Naive B cell (primary cell): ENCODE results near the gene PTGER3. TPM values are rescaled to one million over a fixed set of nuclear protein-coding genes. Genes with fewer than 3 reads are reported as not detected.
"Not testable (repeated sequence)": the region's sequence is repeated elsewhere in the genome, so short reads cannot be mapped to it uniquely, and the experiment has no call there.

Experiments
- ATAC-seq, 2 donors: fragments of 150-1000 bp; cut with Tn5 transposase; 2 replicates each; pipeline ENCODE4 v1.10.0; 2021; ENCODE audit warnings: low read depth in 2 of 2, mild to moderate bottlenecking in 2 of 2, moderate library complexity in 2 of 2
- DNase-seq: peaks from one replicate; pipeline ENCODE4 v3.0.0; 2022
- H3K27ac Mint-ChIP-seq, 6 donors: one replicate each; pipeline ENCODE4 v1.8.0; 2020 to 2022; ENCODE audit warnings: mild to moderate bottlenecking in 6 of 6, mixed read lengths in 6 of 6, moderate library complexity in 5 of 6, inconsistent platforms in 2 of 6
- H3K27me3 Mint-ChIP-seq, 3 donors: one replicate each; pipeline ENCODE4 v1.8.0; 2021 to 2022; ENCODE audit warnings: mixed read lengths in 3 of 3, mild to moderate bottlenecking in 1 of 3
- H3K36me3 Mint-ChIP-seq, 2 donors: one replicate each; pipeline ENCODE4 v1.8.0; 2020 to 2022; ENCODE audit warnings: mixed read lengths in 2 of 2, inconsistent platforms in 1 of 2, mild to moderate bottlenecking in 1 of 2
- H3K4me1 Mint-ChIP-seq, 3 donors: one replicate each; pipeline ENCODE4 v1.8.0; 2020 to 2022; ENCODE audit warnings: mixed read lengths in 3 of 3, inconsistent platforms in 1 of 3, mild to moderate bottlenecking in 1 of 3, moderate library complexity in 1 of 3
- H3K4me3 Mint-ChIP-seq, 8 donors: one replicate each; pipeline ENCODE4 v1.8.0; 2020 to 2022; ENCODE audit warnings: mild to moderate bottlenecking in 8 of 8, mixed read lengths in 8 of 8, moderate library complexity in 8 of 8, inconsistent platforms in 2 of 8
- H3K9me3 Mint-ChIP-seq, 7 donors: one replicate each; pipeline ENCODE4 v1.8.0; 2020 to 2022; ENCODE audit warnings: mixed read lengths in 7 of 7, mild to moderate bottlenecking in 5 of 7, inconsistent platforms in 2 of 7, moderate library complexity in 1 of 7
- polyA plus RNA-seq, 6 donors: library from polyadenylated mRNA; unstranded; fragments of 300-500 nt; fragmentation: Illumina TruSeq; gene quantifications; one replicate each; pipeline ENCODE4 v1.2.3, GENCODE V29; 2021; ENCODE audit warnings: low read depth in 6 of 6

PTGER3 gene
- polyA plus RNA-seq, 6 donors from 2014 or later, result not detected

DNA sequence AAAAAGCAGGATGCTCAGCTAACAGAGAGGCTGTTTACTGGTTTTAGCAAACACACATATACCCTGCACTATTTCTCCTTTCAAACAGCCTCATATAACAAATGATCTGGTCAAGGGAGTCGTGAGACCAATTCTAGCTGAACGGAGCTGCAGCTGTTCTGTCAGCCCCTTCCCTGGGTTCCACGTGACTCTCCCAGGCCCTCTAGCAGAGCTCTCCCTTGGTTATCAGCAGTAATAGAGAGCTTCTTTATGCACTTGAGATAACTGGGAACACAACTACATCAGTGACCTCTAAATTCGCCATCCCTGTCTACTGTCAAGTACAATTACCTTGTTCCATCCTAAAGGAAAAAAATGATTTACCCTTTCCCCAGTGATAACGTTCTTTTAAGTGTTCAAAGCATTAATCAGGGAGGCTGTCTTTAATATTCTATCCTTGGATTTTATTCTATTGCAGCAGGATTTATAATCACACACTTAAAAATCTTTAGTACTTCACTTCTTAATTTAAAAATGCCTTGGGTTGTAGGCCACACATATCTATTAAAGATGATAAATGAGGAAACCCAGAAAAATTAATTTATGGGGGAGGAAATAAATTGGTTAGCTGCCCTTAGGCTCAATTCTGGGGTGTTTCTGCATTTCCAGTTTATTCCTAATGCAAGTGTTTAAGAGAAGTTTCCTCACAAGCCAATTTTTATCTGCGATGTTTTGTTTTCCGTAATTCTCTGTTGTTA, 28.2 kb downstream of the PTGER3 start:
- peaks cover 10 to 15% (median 13%) of the 10 kb centered on the region in 3 donors for H3K27me3 Mint-ChIP-seq
- H3K4me3 Mint-ChIP-seq, result no peak overlapping the region
- H3K36me3 Mint-ChIP-seq, result no peaks in the 10 kb centered on the region
- H3K9me3 Mint-ChIP-seq, result no peaks in the 10 kb centered on the region
- DNase-seq (no peak), ATAC-seq (no peak)
- no peaks in the 10 kb centered on the region for H3K4me1 Mint-ChIP-seq
- H3K27ac Mint-ChIP-seq, result no peak overlapping the region

- H3K4me3 Mint-ChIP-seq, result no peak overlapping the region
- no peaks in the 10 kb centered on the region for H3K4me1 Mint-ChIP-seq
- H3K27me3 Mint-ChIP-seq, result peaks cover 10 to 15% (median 13%) of the 10 kb centered on the region in 3 donors
- no peaks in the 10 kb centered on the region for H3K9me3 Mint-ChIP-seq
- no peak overlapping the region for H3K27ac Mint-ChIP-seq
- ATAC-seq, result no peak
- no peaks in the 10 kb centered on the region for H3K36me3 Mint-ChIP-seq
- DNase-seq, result no peak
Observed at GRCh38 chr1:71018791-71019190, 28.8 kb downstream of the PTGER3 start.

DNA sequence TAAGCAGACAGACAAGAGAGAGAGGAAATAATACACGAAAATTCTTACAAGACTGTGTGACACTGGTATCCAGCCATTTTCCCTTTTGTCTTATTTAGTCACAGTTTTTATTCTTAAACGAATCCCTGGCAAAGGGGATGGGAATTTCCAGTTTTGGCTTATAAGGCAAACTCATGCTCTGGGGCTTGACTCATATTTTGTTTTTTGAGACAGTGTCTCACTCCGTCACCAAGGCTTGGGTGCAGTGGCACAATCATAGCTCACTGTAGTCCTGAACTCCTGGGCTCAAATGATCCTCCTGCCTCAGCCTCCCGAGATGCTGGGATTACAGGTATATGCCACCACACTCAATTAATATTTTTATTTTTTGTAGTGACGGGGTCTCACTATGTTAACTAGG, 31.9 kb downstream of the PTGER3 start:
- DNase-seq, result no peak
- H3K4me3 Mint-ChIP-seq, result no peak overlapping the region
- H3K36me3 Mint-ChIP-seq, result no peaks in the 10 kb centered on the region
- peaks cover 10 to 15% (median 13%) of the 10 kb centered on the region in 3 donors for H3K27me3 Mint-ChIP-seq
- no peaks in the 10 kb centered on the region for H3K4me1 Mint-ChIP-seq
- H3K9me3 Mint-ChIP-seq, result no peaks in the 10 kb centered on the region
- ATAC-seq, result no peak
- H3K27ac Mint-ChIP-seq, result no peak overlapping the region

DNA sequence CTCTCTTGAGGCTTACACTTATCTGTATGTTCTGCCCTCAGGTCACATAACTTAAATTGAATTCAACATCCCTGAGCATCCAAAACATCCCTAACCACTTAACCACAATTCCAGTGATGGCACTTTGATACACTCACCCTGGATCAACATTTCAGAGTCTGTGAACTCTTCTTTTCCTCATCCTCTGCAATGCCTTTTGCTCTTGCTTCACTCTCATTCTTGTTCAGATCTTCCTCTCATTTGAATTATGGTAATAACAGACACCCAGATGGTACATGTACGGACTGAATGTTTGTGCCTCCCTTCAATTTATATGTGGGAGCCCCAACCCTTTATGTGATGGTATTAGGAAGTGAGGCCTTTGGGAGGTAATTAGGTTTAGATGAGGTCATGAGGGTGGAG, 33.4 kb downstream of the PTGER3 start:
- no peaks in the 10 kb centered on the region for H3K9me3 Mint-ChIP-seq
- DNase-seq (no peak), ATAC-seq (no peak)
- no peaks in the 10 kb centered on the region for H3K4me1 Mint-ChIP-seq
- no peaks in the 10 kb centered on the region for H3K36me3 Mint-ChIP-seq
- no peak overlapping the region for H3K4me3 Mint-ChIP-seq
- no peak overlapping the region for H3K27ac Mint-ChIP-seq
- peaks cover 10 to 13% (median 12%) of the 10 kb centered on the region in 3 donors for H3K27me3 Mint-ChIP-seq

DNA sequence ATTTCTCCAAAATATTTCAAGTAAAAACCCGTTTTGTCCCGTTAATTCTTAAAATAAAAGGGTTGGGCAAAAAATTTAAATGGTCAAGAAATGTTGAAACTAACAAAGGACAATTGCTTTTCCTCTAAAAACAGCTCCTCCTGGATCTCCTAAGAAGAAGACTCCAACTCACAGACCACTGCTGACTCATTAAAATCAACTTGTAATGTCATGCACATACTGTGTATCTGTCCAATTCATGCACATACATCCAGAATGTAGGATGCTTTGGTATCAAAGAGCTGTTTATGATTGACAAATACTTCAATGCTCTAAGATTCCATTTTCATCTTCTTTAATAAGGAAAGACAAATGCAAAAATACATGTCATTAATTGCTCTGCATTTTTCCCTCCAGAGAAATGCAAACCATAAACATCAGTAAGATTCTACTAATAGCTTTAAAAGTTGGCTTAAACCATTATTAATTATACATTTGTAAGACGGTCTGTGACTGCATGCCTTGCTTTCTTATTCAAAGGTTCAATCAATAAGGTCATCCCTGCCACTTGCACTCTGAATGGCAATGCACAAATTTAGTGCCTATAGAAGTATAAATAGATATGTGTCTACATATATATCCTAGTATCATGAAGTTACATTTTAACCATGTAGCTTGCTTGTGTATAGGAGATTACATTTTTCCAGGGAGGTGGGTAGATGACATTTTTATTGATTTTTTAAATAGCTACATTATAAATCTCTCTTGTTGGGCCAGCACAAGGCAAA, 44.7 kb downstream of the PTGER3 start:
- H3K4me3 Mint-ChIP-seq, result no peak overlapping the region
- no peaks in the 10 kb centered on the region for H3K36me3 Mint-ChIP-seq
- peaks cover 0 to 5% (median 0%) of the 10 kb centered on the region in 3 donors for H3K27me3 Mint-ChIP-seq
- H3K9me3 Mint-ChIP-seq, result no peaks in the 10 kb centered on the region
- H3K27ac Mint-ChIP-seq, result no peak overlapping the region
- no peaks in the 10 kb centered on the region for H3K4me1 Mint-ChIP-seq
- ATAC-seq (no peak), DNase-seq (no peak)

GRCh38 chr1:71001624-71002023, 46.0 kb downstream of the PTGER3 start:
- Mint-ChIP-seq H3K4me1 (no peaks in the 10 kb centered on the region), H3K27ac (no peak overlapping the region), H3K27me3 (no peaks in the 10 kb centered on the region), H3K36me3 (no peaks in the 10 kb centered on the region), H3K9me3 (no peaks in the 10 kb centered on the region), H3K4me3 (no peak overlapping the region)
- no peak for DNase-seq
- no peak for ATAC-seq

DNA sequence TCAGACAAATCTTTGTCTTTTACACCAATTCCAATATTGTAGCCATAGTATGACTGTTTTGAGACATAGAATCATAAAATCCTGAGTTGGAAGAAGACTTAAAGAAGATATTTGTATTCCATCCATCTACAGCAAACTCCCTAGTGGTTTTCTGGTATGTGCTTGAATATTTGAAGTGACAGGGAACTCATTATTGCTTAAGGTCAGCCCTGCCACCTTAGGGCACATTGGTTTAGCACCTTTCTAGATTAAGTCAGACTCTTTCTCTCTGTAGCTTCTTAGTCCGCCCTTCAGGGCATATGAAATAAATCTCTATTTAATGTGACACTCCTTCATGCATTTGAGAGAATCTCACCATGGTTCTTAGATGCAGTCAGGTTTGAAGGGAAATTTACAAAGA, 49.8 kb downstream of the PTGER3 start:
- no peaks in the 10 kb centered on the region for H3K9me3 Mint-ChIP-seq
- no peaks in the 10 kb centered on the region for H3K36me3 Mint-ChIP-seq
- no peak overlapping the region for H3K4me3 Mint-ChIP-seq
- no peaks in the 10 kb centered on the region for H3K4me1 Mint-ChIP-seq
- DNase-seq (no peak), ATAC-seq (no peak)
- peaks cover 0 to 10% (median 9%) of the 10 kb centered on the region in 3 donors for H3K27me3 Mint-ChIP-seq
- no peak overlapping the region for H3K27ac Mint-ChIP-seq

- Mint-ChIP-seq H3K4me1 (no peaks in the 10 kb centered on the region), H3K27ac (peak overlapping the region in 1 of 6 donors; percentile 5), H3K9me3 (no peaks in the 10 kb centered on the region), H3K36me3 (no peaks in the 10 kb centered on the region), H3K4me3 (no peak overlapping the region), H3K27me3 (peaks cover 0 to 10% (median 9%) of the 10 kb centered on the region in 3 donors)
- ATAC-seq, result no peak
- no peak for DNase-seq
Observed at GRCh38 chr1:70994753-70995268, 52.8 kb downstream of the PTGER3 start.

DNA sequence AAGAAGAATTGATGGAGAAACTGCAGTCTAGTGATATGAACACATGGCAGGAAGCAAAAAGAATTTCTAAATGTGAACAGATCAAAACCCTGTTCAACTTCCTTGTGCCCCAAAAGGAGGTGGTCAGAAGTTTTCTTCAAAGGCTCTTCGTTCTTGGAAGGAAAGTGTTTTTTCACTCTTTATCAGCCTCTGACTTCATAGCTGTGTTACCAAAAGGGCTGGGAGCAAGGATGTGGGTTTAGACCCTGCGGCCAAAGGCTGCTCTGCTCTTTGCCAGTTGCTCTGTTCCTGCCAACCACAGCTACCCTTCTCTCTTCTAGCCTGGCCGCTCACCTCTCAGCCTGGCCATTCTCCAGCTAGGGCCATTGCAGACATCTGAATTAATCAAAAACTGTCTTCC, 53.8 kb downstream of the PTGER3 start:
- H3K27ac Mint-ChIP-seq, result no peak overlapping the region
- no peaks in the 10 kb centered on the region for H3K36me3 Mint-ChIP-seq
- DNase-seq (no peak), ATAC-seq (no peak)
- peaks cover 0 to 10% (median 9%) of the 10 kb centered on the region in 3 donors for H3K27me3 Mint-ChIP-seq
- H3K4me1 Mint-ChIP-seq, result no peaks in the 10 kb centered on the region
- no peaks in the 10 kb centered on the region for H3K9me3 Mint-ChIP-seq
- no peak overlapping the region for H3K4me3 Mint-ChIP-seq

- Mint-ChIP-seq H3K36me3 (no peaks in the 10 kb centered on the region), H3K27ac (no peak overlapping the region), H3K4me3 (no peak overlapping the region), H3K27me3 (peaks cover 0 to 15% (median 9%) of the 10 kb centered on the region in 3 donors), H3K4me1 (no peaks in the 10 kb centered on the region), H3K9me3 (no peaks in the 10 kb centered on the region)
- ATAC-seq (no peak), DNase-seq (no peak)
Observed at GRCh38 chr1:70992521-70992920, 55.1 kb downstream of the PTGER3 start.

DNA sequence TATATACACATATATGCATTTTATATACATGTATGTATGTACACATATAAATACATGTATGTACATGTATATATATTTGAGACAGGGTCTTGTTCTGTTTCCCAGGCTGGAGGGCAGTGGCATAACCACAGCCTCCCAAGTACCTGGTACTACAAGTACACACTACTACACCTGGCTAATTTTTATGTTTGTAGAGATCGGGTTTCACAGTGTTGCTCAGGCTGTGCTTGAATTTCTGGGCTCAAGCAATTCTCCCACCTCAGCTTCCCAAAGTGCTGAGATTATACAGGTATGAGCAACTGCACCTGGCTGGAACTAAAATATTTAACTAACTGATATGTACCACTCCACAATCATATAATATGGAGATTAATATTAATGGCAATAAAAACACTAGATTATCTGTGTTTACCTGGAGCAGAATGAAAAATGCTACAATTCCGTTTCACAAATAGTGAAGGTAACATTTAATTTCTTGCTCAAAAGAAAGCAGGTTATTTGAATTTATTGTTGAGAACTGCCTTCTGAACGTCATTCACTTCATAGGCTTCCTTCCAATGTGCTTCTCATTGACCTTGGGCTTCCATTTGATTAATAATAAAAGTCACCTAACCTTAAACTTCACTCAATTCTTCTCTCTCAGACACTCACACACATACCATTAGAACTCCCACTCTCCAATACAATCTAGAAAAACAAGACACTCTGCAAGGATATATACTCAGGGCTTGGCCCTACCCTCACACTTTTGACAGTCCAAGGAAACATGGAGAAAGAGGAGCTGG, 57.0 kb downstream of the PTGER3 start:
- ATAC-seq (no peak), DNase-seq (no peak)
- H3K4me3 Mint-ChIP-seq, result no peak overlapping the region
- no peaks in the 10 kb centered on the region for H3K36me3 Mint-ChIP-seq
- H3K27me3 Mint-ChIP-seq, result peaks cover 0 to 15% (median 9%) of the 10 kb centered on the region in 3 donors
- no peaks in the 10 kb centered on the region for H3K4me1 Mint-ChIP-seq
- peaks cover 0 to 6% (median 0%) of the 10 kb centered on the region in 7 donors for H3K9me3 Mint-ChIP-seq
- no peak overlapping the region for H3K27ac Mint-ChIP-seq

DNA sequence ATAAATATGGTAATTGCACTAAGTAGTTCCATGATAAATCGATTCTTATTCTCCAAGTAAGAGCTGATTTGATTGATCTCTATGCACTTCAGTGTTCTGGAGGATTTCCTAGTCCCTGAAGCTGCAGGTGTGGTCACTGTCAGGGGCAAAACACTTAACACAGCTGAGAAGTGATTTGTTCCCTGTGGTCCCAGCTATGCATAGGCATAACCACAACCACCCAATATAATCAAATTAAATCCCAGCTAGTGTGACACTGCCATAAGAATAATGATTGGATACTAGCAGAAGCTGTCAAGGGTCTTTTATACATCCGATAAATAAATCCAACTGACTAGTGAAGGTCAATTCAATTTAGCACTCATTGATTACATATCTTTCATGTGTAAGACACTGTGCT, 60.1 kb downstream of the PTGER3 start:
- Mint-ChIP-seq H3K27ac (no peak overlapping the region), H3K4me1 (no peaks in the 10 kb centered on the region), H3K9me3 (peaks cover 0 to 9% (median 0%) of the 10 kb centered on the region in 7 donors), H3K36me3 (no peaks in the 10 kb centered on the region), H3K4me3 (no peak overlapping the region), H3K27me3 (peaks cover 4 to 17% (median 8%) of the 10 kb centered on the region in 3 donors)
- DNase-seq, result no peak
- no peak for ATAC-seq

DNA sequence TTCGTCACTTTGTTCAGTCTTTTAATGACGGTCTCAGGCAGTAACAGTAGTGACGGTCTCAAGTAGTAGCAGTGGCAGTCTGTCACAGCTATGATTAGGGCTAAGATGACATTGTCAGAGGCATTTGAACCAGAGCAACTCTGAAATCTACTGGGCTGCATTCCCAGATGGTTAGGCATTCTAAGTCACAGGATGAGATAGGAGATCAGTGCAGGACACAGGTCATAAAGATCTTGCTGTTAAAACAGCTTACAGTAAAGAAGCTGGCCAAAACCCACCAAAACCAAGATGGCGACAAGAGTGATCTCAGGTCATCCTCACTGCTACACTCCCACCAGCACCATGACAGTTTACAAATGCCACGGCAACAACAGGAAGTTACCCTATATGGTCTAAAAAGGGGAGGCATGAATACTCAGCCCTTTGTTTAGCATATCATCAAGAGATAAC, 61.8 kb downstream of the PTGER3 start:
- H3K27me3 Mint-ChIP-seq, result peaks cover 6 to 21% (median 10%) of the 10 kb centered on the region in 3 donors
- H3K36me3 Mint-ChIP-seq, H3K9me3 Mint-ChIP-seq, DNase-seq, H3K4me3 Mint-ChIP-seq, H3K27ac Mint-ChIP-seq, ATAC-seq, H3K4me1 Mint-ChIP-seq: not testable (repeated sequence)
